NOMO-1 (cell line): ENCODE measurements around the gene GMIP.
"Not testable (repeated sequence)": the region's sequence is repeated elsewhere in the genome, so short reads cannot be mapped to it uniquely, and the experiment has no call there.

Source experiments
- DNase-seq, 2 experiments: peaks; one replicate each; lab custom pipeline; 2025; ENCODE audit not compliant: unreplicated experiment in 2 of 2; lab: John Stamatoyannopoulos, UW

GMIP gene

GRCh38 chr19:19643158-19644053, at the start of gene GMIP:
Gene GMIP, minus strand, starts transcription at chr19:19643657. Its CDS starts 128 bp downstream, at chr19:19643529.
- DNase-seq, result peak; percentile 55 to 77

GRCh38 chr19:19691683-19692082, 48.2 kb upstream of the GMIP start:
- no peak for DNase-seq

- peak in 1 of 2 experiments; percentile 3 for DNase-seq
These were observed 45.6 kb upstream of the GMIP start for GRCh38 chr19:19689023-19689422.

GRCh38 chr19:19687090-19687489, 43.6 kb upstream of the GMIP start:
- peak; percentile 19 to 25 for DNase-seq

GRCh38 chr19:19686580-19686979, 43.1 kb upstream of the GMIP start:
- no peak for DNase-seq

- DNase-seq, result not testable (repeated sequence)
These were observed 42.7 kb upstream of the GMIP start for GRCh38 chr19:19686119-19686518.

GRCh38 chr19:19679176-19680073, 36.0 kb upstream of the GMIP start:
- DNase-seq, result no peak

- no peak for DNase-seq
These were observed 34.1 kb upstream of the GMIP start for GRCh38 chr19:19677579-19677978.

GRCh38 chr19:19674315-19674714, 30.9 kb upstream of the GMIP start:
- no peak for DNase-seq

GRCh38 chr19:19672816-19673215, 29.4 kb upstream of the GMIP start:
- DNase-seq, result no peak

- DNase-seq, result no peak
These were observed 26.7 kb upstream of the GMIP start for GRCh38 chr19:19670070-19670551.

- peak; percentile 83 to 92 for DNase-seq
These were observed 25.0 kb upstream of the GMIP start, which contains the start of gene ZNF101 for GRCh38 chr19:19668230-19669012. Gene ZNF101, plus strand, starts transcription at chr19:19668839. Its CDS starts 125 bp downstream, at chr19:19668964.

GRCh38 chr19:19665420-19665948, 22.0 kb upstream of the GMIP start:
- DNase-seq, result not testable (repeated sequence)

GRCh38 chr19:19663256-19664120, 20.0 kb upstream of the GMIP start, which contains the start of gene ATP13A1:
Gene ATP13A1, minus strand, starts transcription at chr19:19663676. Its CDS starts 10 bp downstream, at chr19:19663666.
- DNase-seq, result peak; percentile 96 to 97

GRCh38 chr19:19662871-19663255, 19.4 kb upstream of the GMIP start:
- peak; percentile 18 to 45 for DNase-seq

- no peak for DNase-seq
These were observed 18.9 kb upstream of the GMIP start for GRCh38 chr19:19662344-19662743.

GRCh38 chr19:19661675-19662251, 18.3 kb upstream of the GMIP start:
- DNase-seq, result peak; percentile 68 to 95

GRCh38 chr19:19661141-19661674, 17.8 kb upstream of the GMIP start:
- no peak for DNase-seq
